Measurements from ENCODE around the gene TSPEAR. TPM values are rescaled to one million over a fixed set of nuclear protein-coding genes. Genes with fewer than 3 reads are reported as not detected.
A peak's percentile ranks its signal among the peaks of the same experiment; 100 is the strongest.

TSPEAR gene
- total RNA-seq, 1 experiment from 2014 or later = not detected

DNA sequence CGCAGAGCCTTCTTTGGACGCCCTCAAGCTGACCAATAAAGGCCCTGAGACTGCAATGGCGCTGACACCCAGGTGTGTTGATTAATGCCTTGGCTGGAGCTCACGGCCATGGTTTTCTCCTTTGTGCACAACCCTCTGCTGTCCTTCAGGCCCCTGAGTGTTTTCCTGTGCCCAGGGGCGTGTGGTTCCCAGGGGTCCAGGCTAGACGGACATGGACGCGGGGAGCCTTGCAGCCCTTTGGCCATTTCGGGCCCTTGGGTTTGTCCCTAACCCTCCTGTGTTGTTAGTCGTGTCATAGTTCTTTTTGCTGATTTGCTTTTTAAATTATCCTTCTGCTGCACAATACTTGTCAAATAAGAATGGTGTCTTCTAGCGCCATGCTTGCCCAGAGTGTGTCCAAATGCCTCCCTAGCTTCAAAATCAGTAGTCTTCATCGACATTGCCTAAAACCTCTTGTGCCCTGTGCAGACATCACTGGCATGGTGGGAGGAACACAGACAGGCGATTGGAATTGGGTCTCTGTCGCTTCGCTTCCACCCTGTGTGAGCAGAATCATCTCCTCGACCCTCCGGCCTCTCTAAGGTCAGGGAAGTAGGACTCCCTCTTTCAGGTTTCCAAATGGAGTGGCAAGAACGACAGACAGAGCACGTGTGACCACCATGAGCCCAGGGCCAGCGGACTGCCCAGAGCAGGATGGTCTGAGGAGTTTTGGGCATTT, 135.9 kb downstream of the TSPEAR start:
- H3K4me3 ChIP-seq (ENCODE audit: low read depth in 2 of 2, low read length in 2 of 2) = no peak overlapping the region
- no peaks in the 10 kb centered on the region for H3K9me3 ChIP-seq (ENCODE audit: control insufficient read depth, insufficient read depth, low read depth, low read length)
- BruUV-seq (replicated peaks) = no TSS peak
- in situ Hi-C loops (cut with HindIII; ENCODE audit: low pct_unique_long_range_greater_than_20kb, low sequenced_read_pairs) = no loop called here
- no peak for ATAC-seq
- ChIA-PET POLR2A (no interaction called here), CTCF (no interaction called here)
- DNase-seq (ENCODE audit: low read depth, low spot score) = no peak
- no peak for TF ChIP-seq SIN3A (IDR thresholded peaks at IDR 0.05; ENCODE audit: borderline replicate concordance, insufficient read depth, low read depth, low read length)
- no peak for TF ChIP-seq TCF7L2 (IDR thresholded peaks at IDR 0.05; ENCODE audit: low read depth, low read length)
- TF ChIP-seq, protein P1, sequence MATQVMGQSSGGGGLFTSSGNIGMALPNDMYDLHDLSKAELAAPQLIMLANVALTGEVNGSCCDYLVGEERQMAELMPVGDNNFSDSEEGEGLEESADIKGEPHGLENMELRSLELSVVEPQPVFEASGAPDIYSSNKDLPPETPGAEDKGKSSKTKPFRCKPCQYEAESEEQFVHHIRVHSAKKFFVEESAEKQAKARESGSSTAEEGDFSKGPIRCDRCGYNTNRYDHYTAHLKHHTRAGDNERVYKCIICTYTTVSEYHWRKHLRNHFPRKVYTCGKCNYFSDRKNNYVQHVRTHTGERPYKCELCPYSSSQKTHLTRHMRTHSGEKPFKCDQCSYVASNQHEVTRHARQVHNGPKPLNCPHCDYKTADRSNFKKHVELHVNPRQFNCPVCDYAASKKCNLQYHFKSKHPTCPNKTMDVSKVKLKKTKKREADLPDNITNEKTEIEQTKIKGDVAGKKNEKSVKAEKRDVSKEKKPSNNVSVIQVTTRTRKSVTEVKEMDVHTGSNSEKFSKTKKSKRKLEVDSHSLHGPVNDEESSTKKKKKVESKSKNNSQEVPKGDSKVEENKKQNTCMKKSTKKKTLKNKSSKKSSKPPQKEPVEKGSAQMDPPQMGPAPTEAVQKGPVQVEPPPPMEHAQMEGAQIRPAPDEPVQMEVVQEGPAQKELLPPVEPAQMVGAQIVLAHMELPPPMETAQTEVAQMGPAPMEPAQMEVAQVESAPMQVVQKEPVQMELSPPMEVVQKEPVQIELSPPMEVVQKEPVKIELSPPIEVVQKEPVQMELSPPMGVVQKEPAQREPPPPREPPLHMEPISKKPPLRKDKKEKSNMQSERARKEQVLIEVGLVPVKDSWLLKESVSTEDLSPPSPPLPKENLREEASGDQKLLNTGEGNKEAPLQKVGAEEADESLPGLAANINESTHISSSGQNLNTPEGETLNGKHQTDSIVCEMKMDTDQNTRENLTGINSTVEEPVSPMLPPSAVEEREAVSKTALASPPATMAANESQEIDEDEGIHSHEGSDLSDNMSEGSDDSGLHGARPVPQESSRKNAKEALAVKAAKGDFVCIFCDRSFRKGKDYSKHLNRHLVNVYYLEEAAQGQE (IDR thresholded peaks at IDR 0.05; ENCODE audit: insufficient read depth in 1 of 2, low read depth in 2 of 2, low read length in 1 of 2) = no peak
- TF ChIP-seq, protein P2, sequence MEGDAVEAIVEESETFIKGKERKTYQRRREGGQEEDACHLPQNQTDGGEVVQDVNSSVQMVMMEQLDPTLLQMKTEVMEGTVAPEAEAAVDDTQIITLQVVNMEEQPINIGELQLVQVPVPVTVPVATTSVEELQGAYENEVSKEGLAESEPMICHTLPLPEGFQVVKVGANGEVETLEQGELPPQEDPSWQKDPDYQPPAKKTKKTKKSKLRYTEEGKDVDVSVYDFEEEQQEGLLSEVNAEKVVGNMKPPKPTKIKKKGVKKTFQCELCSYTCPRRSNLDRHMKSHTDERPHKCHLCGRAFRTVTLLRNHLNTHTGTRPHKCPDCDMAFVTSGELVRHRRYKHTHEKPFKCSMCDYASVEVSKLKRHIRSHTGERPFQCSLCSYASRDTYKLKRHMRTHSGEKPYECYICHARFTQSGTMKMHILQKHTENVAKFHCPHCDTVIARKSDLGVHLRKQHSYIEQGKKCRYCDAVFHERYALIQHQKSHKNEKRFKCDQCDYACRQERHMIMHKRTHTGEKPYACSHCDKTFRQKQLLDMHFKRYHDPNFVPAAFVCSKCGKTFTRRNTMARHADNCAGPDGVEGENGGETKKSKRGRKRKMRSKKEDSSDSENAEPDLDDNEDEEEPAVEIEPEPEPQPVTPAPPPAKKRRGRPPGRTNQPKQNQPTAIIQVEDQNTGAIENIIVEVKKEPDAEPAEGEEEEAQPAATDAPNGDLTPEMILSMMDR (IDR thresholded peaks at IDR 0.05) = no peak
- TF ChIP-seq POLR2AphosphoS5 (IDR thresholded peaks at IDR 0.05; ENCODE audit: low read depth, low read length) = no peak
- intact Hi-C loops (cut with micrococcal nuclease; ENCODE audit: unreplicated experiment) = no loop called here
- no peaks in the 10 kb centered on the region for H3K36me3 ChIP-seq (ENCODE audit: control insufficient read depth, insufficient read depth, low read length)
- no peak overlapping the region for H3K27ac ChIP-seq (ENCODE audit: low read length)
- H3K4me1 ChIP-seq (ENCODE audit: control insufficient read depth, insufficient read depth, low read length) = peaks cover 5% of the 10 kb centered on the region; the same call in 1 of the 2 replicates
- H3K27me3 ChIP-seq (ENCODE audit: control insufficient read depth, insufficient read depth, low read length) = no peaks in the 10 kb centered on the region

DNA sequence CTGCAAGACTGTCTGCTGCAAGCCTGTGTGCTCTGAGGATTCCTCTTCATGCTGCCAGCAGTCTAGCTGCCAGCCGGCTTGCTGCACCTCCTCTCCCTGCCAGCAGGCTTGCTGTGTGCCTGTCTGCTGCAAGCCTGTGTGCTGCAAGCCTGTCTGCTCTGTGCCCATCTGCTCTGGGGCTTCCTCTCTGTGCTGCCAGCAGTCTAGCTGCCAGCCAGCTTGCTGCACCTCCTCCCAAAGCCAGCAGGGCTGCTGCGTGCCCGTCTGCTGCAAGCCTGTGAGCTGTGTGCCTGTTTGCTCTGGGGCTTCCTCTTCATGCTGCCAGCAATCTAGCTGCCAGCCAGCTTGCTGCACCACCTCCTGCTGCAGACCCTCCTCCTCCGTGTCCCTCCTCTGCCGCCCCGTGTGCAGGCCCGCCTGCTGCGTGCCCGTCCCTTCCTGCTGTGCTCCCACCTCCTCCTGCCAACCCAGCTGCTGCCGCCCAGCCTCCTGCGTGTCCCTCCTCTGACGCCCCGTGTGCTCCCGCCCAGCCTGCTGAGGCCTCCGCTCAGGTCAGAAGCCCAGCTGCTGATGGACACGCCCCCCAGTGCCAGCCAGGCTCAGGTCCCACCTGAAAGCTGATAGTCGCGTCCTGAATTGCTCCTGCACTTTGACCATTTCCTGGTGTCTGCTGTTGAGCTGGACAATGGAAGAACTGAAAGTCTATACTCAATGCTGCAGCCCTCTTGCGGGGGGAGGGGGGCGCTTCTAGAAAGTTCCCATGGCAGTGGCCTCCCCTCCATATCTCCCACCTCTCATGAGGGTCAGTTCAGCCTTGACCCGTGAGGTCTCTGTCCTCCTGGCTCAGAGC, 136.7 kb downstream of the TSPEAR start:
- Histone ChIP-seq H3K27ac (ENCODE audit: low read length) (no peak overlapping the region), H3K4me3 (ENCODE audit: low read depth in 2 of 2, low read length in 2 of 2) (no peak overlapping the region), H3K27me3 (ENCODE audit: control insufficient read depth, insufficient read depth, low read length) (no peaks in the 10 kb centered on the region), H3K36me3 (ENCODE audit: control insufficient read depth, insufficient read depth, low read length) (no peaks in the 10 kb centered on the region), H3K4me1 (ENCODE audit: control insufficient read depth, insufficient read depth, low read length) (peaks cover 5% of the 10 kb centered on the region; the same call in 1 of the 2 replicates), H3K9me3 (ENCODE audit: control insufficient read depth, insufficient read depth, low read depth, low read length) (no peaks in the 10 kb centered on the region)
- intact Hi-C loops (cut with micrococcal nuclease; ENCODE audit: unreplicated experiment) = no loop called here
- peak; percentile 43; the same call in 1 of the 2 replicates for ATAC-seq
- POLR2A ChIA-PET = interaction anchor here (0.5 kb wide), 1 partner anchor 145 kb away, joined by 3 read pairs; no protein-coding TSS in a partner anchor
- BruUV-seq (replicated peaks) = no TSS peak
- in situ Hi-C loops (cut with HindIII; ENCODE audit: low pct_unique_long_range_greater_than_20kb, low sequenced_read_pairs) = no loop called here
- no peak for TF ChIP-seq TCF7L2 (IDR thresholded peaks at IDR 0.05; ENCODE audit: low read depth, low read length)
- TF ChIP-seq POLR2AphosphoS5 (IDR thresholded peaks at IDR 0.05; ENCODE audit: low read depth, low read length) = no peak
- TF ChIP-seq, protein P2 (IDR thresholded peaks at IDR 0.05) = no peak
- no peak for TF ChIP-seq SIN3A (IDR thresholded peaks at IDR 0.05; ENCODE audit: borderline replicate concordance, insufficient read depth, low read depth, low read length)
- TF ChIP-seq, protein P1 (IDR thresholded peaks at IDR 0.05; ENCODE audit: insufficient read depth in 1 of 2, low read depth in 2 of 2, low read length in 1 of 2) = no peak
- no peak for DNase-seq (ENCODE audit: low read depth, low spot score)
- CTCF ChIA-PET = no interaction called here
